Myocyte (in vitro differentiated cells): ENCODE results near the gene ZNF804B. TPM values are rescaled to one million over a fixed set of nuclear protein-coding genes. Genes with fewer than 3 reads are reported as not detected.

Experiments
- DNase-seq: peaks from one replicate; pipeline ENCODE4 v3.0.0-alpha.2; 2012; ENCODE audit warnings: low read depth
- total RNA-seq: library from RNA; depleted of rRNA; stranded (reverse); fragments of >200 nt; gene quantifications from 2 replicates; pipeline ENCODE4 v1.2.3, GENCODE V29; 2014

ZNF804B gene
- total RNA-seq, 1 donor from 2014 or later, result not detected

GRCh38 chr7:88835147-88835728 lies 75.7 kb downstream of the ZNF804B start:
- DNase-seq, result peak; percentile 3

DNA sequence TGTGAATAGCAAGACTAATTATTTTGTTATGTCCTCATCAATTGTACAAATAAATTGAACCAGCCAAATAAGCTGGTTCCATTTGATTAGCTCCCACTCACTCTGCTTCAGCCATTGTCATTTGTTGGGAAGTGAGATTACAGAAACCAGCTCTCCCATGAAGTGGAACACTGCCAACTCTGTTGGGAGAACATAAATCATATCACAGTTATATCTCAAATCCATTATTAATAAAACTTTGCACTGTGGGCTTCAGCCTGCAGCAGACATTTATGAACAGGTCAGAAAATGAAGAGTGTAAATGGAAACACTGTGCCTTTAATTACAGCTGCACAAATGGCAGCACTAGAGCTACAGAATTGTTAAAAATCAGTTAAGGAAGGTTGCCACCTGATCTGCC lies 82.7 kb downstream of the ZNF804B start:
- no peak for DNase-seq

DNA sequence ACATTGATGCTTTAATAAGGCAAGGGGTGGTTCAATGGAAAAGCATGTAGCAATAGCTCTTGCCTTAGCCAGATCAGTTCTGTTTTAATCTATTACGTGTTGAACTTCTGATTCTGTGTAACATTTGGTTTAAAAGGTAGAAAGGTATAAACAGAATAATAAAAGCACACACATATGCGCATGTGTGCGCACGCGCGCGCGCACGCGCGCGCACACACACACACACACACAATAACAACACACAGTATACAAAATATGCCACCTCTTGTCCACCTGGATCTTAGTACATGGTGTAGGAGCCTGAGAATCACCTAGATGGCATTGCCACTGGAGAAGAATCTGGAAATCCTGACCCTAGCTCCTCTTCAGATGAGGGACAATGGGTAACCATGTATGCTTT lies 85.6 kb downstream of the ZNF804B start:
- no peak for DNase-seq

DNA sequence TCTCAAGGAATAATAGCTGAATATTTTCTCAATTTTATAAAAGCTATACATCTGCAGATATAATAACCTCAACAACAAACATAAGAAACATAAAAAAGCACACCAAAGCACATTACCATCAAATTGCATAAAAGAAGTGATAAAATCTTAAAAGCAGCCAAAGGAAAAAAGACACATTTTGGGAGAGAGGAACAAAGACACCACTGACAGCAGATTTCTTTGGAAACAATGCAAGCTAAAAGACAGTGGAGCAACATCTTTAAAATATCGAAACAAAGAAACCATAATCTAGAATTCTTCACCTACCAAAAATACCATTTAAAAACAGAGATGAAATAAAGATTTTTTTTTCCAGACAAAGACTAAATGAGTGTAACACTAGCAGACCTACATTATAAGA lies 91.7 kb downstream of the ZNF804B start:
- no peak for DNase-seq

DNA sequence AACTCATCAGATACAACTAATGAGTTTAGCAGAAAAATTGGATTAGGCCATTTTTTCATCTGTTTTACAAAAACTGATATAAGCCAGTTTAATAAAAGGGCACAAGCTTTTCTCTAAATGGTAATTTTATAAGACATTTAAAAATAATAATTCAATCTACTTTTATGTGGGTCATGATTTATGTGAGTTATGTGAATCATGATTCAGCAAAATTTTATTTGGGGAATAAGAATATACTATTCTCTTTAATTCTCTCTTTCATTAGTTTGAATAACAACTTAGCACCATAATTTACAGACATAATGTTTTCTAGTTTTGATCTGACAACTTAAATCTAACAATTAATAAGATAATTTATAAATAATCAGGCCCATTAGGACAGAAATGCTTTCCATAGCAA lies 99.8 kb downstream of the ZNF804B start:
- DNase-seq, result no peak

GRCh38 chr7:88866265-88866863 lies 106.9 kb downstream of the ZNF804B start:
- no peak for DNase-seq

DNA sequence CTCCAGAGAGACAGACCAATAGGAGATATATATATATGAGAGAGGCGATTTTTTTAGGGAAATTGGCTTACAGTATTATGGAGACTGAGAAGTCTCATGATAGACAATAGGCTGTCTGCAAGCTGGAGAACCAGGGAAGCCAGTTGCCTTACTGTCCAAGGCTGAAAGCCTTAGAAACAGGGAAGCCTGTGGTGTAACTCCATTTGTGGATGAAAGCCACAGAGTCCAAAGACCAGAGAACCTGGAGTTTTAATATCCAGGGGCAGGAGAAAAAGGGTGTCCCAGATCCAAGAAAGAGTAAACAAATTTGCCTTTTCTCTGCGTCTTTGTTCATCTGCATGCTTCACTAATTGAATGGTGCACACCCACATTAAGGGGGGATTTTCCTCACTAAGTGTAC lies 107.7 kb downstream of the ZNF804B start:
- DNase-seq, result no peak

- DNase-seq, result no peak
Observed at GRCh38 chr7:88868456-88868855, 109.0 kb downstream of the ZNF804B start.

DNA sequence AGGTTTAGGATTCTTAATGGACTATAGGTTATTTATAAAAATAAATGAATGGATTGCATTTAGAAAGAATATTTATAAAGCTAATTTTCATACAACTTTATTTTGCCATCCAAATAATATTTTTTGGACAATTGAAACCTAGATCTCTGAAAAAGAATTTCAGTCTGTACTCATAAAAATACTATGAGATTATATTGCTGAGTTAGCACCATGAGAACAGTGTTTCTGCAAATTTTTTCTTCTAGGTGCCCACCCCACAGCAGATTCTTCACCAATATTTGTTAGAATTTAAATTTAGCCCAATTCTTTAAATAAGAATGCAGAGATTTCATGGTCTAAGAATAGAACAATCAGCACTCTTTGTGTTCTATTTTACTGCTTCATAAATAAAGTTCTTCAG lies 121.6 kb downstream of the ZNF804B start:
- DNase-seq, result no peak

- DNase-seq, result no peak
Observed at GRCh38 chr7:88885131-88885530, 125.6 kb downstream of the ZNF804B start.

DNA sequence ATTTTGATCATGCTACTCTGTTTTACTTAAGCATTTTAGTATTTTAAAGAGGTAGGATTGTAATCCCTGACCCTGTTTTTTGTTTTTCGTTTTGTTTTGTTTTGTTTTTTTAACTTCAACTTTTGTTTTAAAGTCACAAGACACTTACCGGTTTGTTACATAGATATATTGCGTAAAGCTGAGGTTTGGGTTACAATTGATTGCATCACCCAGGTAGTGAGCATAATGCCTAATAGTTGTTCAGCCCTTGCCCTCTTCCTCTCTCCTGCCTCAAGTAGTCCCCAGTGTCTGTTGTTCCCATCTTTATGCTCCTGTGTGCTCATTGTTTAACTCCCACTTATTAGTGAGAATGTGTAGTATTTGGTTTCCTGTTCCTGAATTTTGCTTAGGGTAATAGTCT lies 129.2 kb downstream of the ZNF804B start:
- no peak for DNase-seq

GRCh38 chr7:88910516-88910915 lies 151.0 kb downstream of the ZNF804B start:
- DNase-seq, result no peak

GRCh38 chr7:88912852-88913251 lies 153.4 kb downstream of the ZNF804B start:
- DNase-seq, result no peak

- DNase-seq, result no peak
Observed at GRCh38 chr7:88915615-88916014, 156.1 kb downstream of the ZNF804B start.

GRCh38 chr7:88919478-88920131 lies 160.1 kb downstream of the ZNF804B start:
- no peak for DNase-seq

DNA sequence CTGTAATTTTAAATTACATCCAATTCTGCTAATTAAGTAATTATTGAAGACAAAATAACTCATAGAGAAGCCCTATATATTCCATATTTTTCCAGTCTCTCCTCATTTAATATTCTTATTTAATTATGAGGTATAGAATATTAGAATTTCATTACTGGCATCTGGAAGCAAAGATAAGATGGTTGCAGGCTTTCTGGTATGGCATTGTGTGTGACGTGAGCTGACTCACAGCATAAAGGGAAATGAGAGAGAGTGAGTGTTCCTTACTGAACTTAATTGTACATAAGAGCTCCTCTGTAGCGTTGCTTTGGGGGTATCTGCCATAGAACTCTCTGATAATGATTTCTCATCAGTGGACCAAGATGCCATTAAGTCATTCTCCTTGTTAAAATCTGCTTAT lies 163.4 kb downstream of the ZNF804B start:
- no peak for DNase-seq

DNA sequence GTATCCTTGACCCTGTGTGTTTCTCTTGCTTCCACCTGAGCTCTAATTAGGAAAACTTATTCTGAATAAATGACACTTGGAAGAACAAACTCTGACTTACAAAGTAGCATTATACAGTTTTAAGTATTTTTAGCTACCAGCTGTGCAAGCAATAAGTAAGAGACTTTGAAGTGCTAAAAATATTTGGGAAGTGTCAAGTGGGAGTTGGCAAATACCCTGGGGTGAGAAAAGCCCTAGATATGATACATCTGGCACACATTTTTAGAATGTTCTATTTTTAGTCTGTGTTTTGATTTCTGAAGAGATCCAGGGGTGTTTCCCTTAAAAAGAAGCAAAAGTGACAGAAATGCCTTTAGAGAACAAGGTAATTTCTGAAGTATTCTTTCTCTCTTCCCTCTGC lies 168.8 kb downstream of the ZNF804B start:
- DNase-seq, result peak; percentile 35

- DNase-seq, result no peak
Observed at GRCh38 chr7:88929719-88930118, 170.2 kb downstream of the ZNF804B start.

GRCh38 chr7:88933285-88933684 lies 173.8 kb downstream of the ZNF804B start:
- no peak for DNase-seq

DNA sequence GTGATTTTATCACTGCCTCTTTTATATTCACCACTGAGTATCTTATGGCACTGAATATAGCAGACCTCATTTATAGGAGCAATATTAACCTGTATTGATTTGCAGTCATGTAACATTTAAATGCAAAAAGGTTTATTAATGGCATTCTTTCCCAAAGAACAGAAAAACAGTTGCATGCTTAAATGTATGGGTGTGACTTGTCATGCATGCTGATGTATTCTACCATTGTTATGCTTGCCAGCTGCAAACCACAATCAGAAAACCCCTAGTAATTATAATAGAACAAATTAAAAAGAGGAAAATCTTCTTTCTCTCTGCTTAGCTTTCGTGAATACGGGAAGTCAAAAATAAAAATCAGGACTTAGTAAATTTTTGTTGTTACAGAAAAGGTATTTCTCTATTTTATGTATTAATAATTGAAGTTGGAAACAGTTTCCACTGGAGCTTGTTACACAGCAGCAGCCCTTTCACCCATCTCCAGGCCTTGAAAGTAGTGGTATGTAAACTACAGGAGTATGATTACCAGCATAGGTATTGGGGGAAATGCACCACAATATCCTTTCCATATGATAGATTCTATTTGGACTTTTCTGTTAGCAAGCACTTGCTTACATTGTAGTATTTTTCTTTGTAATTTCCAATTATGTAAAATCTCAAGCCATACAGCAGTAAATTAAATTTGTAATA lies 183.5 kb downstream of the ZNF804B start:
- no peak for DNase-seq

DNA sequence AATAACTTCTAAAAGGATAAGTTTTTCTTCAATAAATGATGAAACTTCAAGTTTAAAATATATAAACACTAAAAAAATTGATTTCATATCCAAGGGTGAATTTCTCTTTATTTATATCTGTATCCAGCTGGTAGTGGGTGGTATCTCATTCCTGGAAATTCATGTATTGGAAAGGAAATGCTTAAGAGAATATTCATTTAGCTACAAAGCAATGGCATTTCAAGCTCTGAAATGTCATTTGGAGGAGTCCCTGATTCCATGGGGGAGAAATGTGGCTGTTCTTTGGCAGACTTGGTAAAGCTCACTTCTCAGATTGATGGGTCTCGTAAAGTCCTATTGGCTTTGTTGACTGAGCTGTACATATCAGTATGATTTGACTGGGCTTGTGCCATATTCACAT lies 192.3 kb downstream of the ZNF804B start:
- DNase-seq, result no peak

GRCh38 chr7:88964418-88964817 lies 204.9 kb downstream of the ZNF804B start:
- no peak for DNase-seq
